Measurements from ENCODE around the gene PLEKHA7. TPM values are rescaled to one million over a fixed set of nuclear protein-coding genes. Genes with fewer than 3 reads are reported as not detected.

The PLEKHA7 gene
- total RNA-seq (2021; fragmentation: NEBNext Ultra II Directional; extraction: Animal tissue kit (Norgen Biotek cat#: 25700)): 25.0 and 25.6 TPM in 2 replicates
- polyA plus RNA-seq (2011; rRNA removed): 11.4 and 13.6 TPM in 2 replicates
- polyA plus RNA-seq (2011; cell fraction: cytosol; rRNA removed): 14.2 TPM
- polyA plus RNA-seq (2011; cell fraction: nucleus; rRNA removed): 40.4 TPM
- 16.2 to 20.0 TPM (median 18.7 TPM) in 4 replicates for polyA plus RNA-seq (2012, experiment 1 of 2)
- polyA plus RNA-seq (2012, experiment 2 of 2): 5.2 TPM
- polyA plus RNA-seq (2013, experiment 1 of 2): 10.9 TPM
- polyA plus RNA-seq (2013, experiment 2 of 2): 9.1 TPM
- 11.7 and 13.8 TPM in 2 replicates for polyA minus RNA-seq (2011; rRNA and poly(A)+ RNA removed)
- 11.4 TPM for polyA minus RNA-seq (2011; cell fraction: cytosol; rRNA and poly(A)+ RNA removed)
- 28.0 TPM for polyA minus RNA-seq (2011; cell fraction: nucleus; rRNA and poly(A)+ RNA removed)
- long read RNA-seq, experiment 1, partial matches to known transcripts: 3 of 19 reads
- long read RNA-seq, experiment 1, other reads (novel, unspliced or antisense): 16 of 19 reads
- long read RNA-seq, experiment 2, partial matches to known transcripts: 1 of 1 reads
- long read RNA-seq, experiment 2, other reads (novel, unspliced or antisense): 0 of 1 reads

GRCh38 chr11:17014321-17014832 is at the start of gene PLEKHA7:
Gene PLEKHA7 (minus strand): TSS chr11:17014414. CDS start chr11:17014401, 13 bp downstream.
- peaks cover 10 to 27% (median 14%) of the 10 kb centered on the region in 4 experiments; a peak in 6 of 7 replicates for H3K4me1 ChIP-seq (replicated peaks in 1 of 4; ENCODE audit: control insufficient read depth in 3 of 4, insufficient read depth in 4 of 4, low read length in 3 of 4)
- H4K91ac ChIP-seq (replicated peaks; ENCODE audit: insufficient read length, low read length): no peak within 1 kb of the TSS
- no peak within 1 kb of the TSS for H2AK5ac ChIP-seq (ENCODE audit: low read depth, low read length)
- H3K36me3 ChIP-seq (ENCODE audit: control insufficient read depth in 2 of 4, insufficient read depth in 4 of 4, low read length in 3 of 4): no peaks in the 10 kb centered on the region
- ChIA-PET CTCF (ENCODE audit: partially characterized antibody) (interaction anchor here (0.6 to 5.2 kb wide), 26 partner anchors 11 to 225 kb away, joined by 3 to 34 read pairs (median 5); no protein-coding TSS in a partner anchor), POLR2A (ENCODE audit: partially characterized antibody) (interaction anchor here (0.8 to 2.3 kb wide), 11 partner anchors 9 to 127 kb away, joined by 3 to 16 read pairs (median 4); partner anchors contain the start of gene RPS13)
- no peak within 1 kb of the TSS for H3K27ac ChIP-seq (ENCODE audit: low read depth, low read length)
- DNase-seq (ENCODE audit: low read depth in 1 of 2, low spot score in 2 of 2) (no peak), FAIRE-seq (no peak)
- no peak within 1 kb of the TSS for H3K4ac ChIP-seq (replicated peaks; ENCODE audit: insufficient read length, low read depth, low read length)
- peak within 1 kb of the TSS; percentile 60 to 87 (median 69) for H3K9ac ChIP-seq (replicated peaks in 1 of 4; ENCODE audit: extremely low read depth in 1 of 4, low read depth in 3 of 4, low read length in 3 of 4)
- H3K9me3 ChIP-seq (ENCODE audit: insufficient read depth in 2 of 2, low read depth in 1 of 2, low read length in 1 of 2): no peaks in the 10 kb centered on the region
- peaks cover 0 to 4% of the 10 kb centered on the region in 2 experiments for H4K20me1 ChIP-seq (replicated peaks in 1 of 2; ENCODE audit: control insufficient read depth in 1 of 2, insufficient read depth in 2 of 2, low read length in 2 of 2)
- peak within 1 kb of the TSS; percentile 52; the same call in 1 of the 2 replicates for H2BK12ac ChIP-seq (ENCODE audit: low read depth, low read length)
- peak within 1 kb of the TSS; percentile 54; the same call in 1 of the 2 replicates for H2BK15ac ChIP-seq (ENCODE audit: low read length)
- H3K23ac ChIP-seq (ENCODE audit: insufficient read length): no peak within 1 kb of the TSS
- WGBS, 2 experiments (ENCODE audit: extremely low coverage in 1 of 2, insufficient coverage in 1 of 2, insufficient read length in 1 of 2, insufficient replicate concordance in 2 of 2, low coverage in 1 of 2, low lambda C conversion rate in 2 of 2, missing lambda C conversion rate in 1 of 2): 0% methylated on average over 8 of the region's 76 CpGs; no CpG with 5 or more reads in 1 of the 2 experiments
- peaks cover 6% of the 10 kb centered on the region for H3K79me1 ChIP-seq (ENCODE audit: low read depth, low read length)
- H3K79me2 ChIP-seq (ENCODE audit: control insufficient read depth in 1 of 2, insufficient read depth in 2 of 2, low read length in 2 of 2): peaks cover 0 to 9% of the 10 kb centered on the region in 2 experiments; a peak in 2 of 4 replicates
- H3K18ac ChIP-seq (ENCODE audit: extremely low read depth, low read length): peak within 1 kb of the TSS; percentile 95
- peak within 1 kb of the TSS; percentile 76; the same call in 1 of the 2 replicates for H4K8ac ChIP-seq (ENCODE audit: extremely low read depth, insufficient read depth, low read length)
- H3K23me2 ChIP-seq (ENCODE audit: low read depth, low read length): peaks cover 14% of the 10 kb centered on the region
- peak within 1 kb of the TSS; percentile 54 for H4K5ac ChIP-seq (ENCODE audit: insufficient read length, low read depth, low read length)
- TF ChIP-seq RBBP5 (IDR thresholded peaks at IDR 0.05; ENCODE audit: borderline replicate concordance, low read depth, low read length): 0 out of 2 replicates have a peak, but pooled peaks have one; percentile 21
- no peak for TF ChIP-seq E2F6 (IDR thresholded peaks at IDR 0.05)
- no peak for TF ChIP-seq TAF1 (IDR thresholded peaks at IDR 0.05; ENCODE audit: low read depth, low read length)
- no peak for TF ChIP-seq KDM1A (IDR thresholded peaks at IDR 0.05; ENCODE audit: borderline replicate concordance, low read length)
- peak; percentile 20 for TF ChIP-seq KDM4A (IDR thresholded peaks at IDR 0.05; ENCODE audit: low read depth, low read length, severe bottlenecking)
- H2AFZ ChIP-seq (ENCODE audit: low read length): peak within 1 kb of the TSS; percentile 87
- peaks cover 0 to 3% (median 1%) of the 10 kb centered on the region in 4 experiments; a peak in 3 of 7 replicates for H3K27me3 ChIP-seq (replicated peaks in 1 of 4; ENCODE audit: control insufficient read depth in 3 of 4, extremely low read depth in 1 of 4, insufficient read depth in 3 of 4, low read length in 3 of 4)
- H3K4me2 ChIP-seq (ENCODE audit: insufficient read depth in 1 of 2, low read depth in 2 of 2, low read length in 2 of 2): peak within 1 kb of the TSS; percentile 92 to 98
- peak within 1 kb of the TSS; percentile 70 for H3K56ac ChIP-seq (replicated peaks; ENCODE audit: insufficient read length, low read depth, low read length)
- H3K4me3 ChIP-seq (ENCODE audit: extremely low read depth in 1 of 4, insufficient read depth in 2 of 4, low read depth in 3 of 4, low read length in 4 of 4): peak within 1 kb of the TSS; percentile 76 to 98 (median 90)
- no peak within 1 kb of the TSS for H2BK20ac ChIP-seq (ENCODE audit: low read length)
- H3K14ac ChIP-seq (ENCODE audit: insufficient read length): no peak within 1 kb of the TSS
- no peak within 1 kb of the TSS for H2BK120ac ChIP-seq (replicated peaks; ENCODE audit: low read depth, low read length)
- H2BK5ac ChIP-seq (ENCODE audit: low read depth, low read length): peak within 1 kb of the TSS; percentile 6; the same call in 1 of the 2 replicates
